ENCODE results near the gene VILL.

DNA sequence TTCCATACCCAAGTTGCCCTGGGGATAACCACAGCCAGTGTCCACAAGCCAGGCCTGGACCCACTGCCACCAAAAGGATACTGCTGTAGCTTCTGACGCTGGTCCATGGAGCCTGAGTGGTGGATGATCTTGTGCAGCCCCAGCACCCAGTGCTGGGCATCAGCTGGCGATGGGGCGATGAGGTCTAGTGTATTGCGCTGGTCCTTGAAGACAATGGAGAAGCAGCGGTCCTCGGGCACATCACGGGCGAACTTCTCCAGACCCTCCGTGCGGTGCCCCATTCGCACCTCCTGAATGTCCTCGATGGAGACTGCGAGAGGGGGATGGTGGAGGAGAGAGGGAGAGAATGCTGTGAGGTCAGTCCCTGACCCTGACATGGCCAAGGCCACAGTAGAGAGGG, 25.8 kb downstream of the VILL start:
- TF ChIP-seq CTCF (conservative IDR thresholded peaks at IDR 0.05; ENCODE audit: low read length), result no peak
- TF ChIP-seq EZH2phosphoT487 (IDR thresholded peaks at IDR 0.05; ENCODE audit: borderline replicate concordance, low read depth, low read length), result no peak

All from OCI-LY7 (cell line).